NCI-H748 treated with DMSO at 0.1 percent for 48 hours (cell line): Measurements from ENCODE around the gene ATP5PF.
"Not testable (repeated sequence)": the region's sequence is repeated elsewhere in the genome, so short reads cannot be mapped to it uniquely, and the experiment has no call there.

Experiments
- DNase-seq: peaks from one replicate; lab custom pipeline; 2025; lab: John Stamatoyannopoulos, UW

The ATP5PF gene

DNA sequence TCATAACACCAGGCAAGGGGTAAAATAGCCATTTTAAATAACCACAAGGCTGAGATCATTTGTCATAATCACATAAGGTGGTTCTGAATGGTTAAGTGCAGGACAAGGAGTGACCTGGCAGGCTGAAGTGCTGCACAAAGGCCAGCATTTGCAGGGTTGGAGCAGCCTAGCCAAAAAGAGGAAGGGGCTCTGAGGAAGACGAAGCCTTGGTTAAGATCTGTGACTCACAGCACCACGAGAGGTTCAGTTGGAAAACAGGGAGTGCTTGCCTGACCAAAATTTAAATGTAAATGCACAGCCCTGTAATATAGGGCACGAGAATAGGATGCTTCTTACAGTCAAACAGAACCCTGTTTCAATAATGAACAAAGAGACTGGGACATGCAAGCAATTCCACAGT, 12.1 kb downstream of the ATP5PF start:
- no peak for DNase-seq

DNA sequence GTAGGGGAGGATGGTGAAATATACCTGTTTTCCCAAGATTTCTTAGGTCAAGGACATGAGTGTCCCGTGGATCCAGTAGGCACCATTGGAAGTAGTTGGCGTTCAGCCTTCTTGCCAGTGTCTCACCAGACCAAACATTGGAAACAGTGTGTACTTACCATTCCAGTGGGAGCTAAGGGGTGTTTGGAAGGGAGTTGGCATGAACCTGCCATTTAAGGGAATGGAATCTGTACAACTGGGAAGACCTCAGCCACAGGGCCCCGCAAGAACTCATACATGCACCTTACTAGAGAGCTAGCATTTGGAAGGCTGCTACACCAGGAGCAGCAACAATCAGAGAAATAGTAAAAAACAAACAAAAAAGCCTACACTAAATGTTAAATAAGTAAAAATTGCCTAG, 12.7 kb downstream of the ATP5PF start:
- no peak for DNase-seq

DNA sequence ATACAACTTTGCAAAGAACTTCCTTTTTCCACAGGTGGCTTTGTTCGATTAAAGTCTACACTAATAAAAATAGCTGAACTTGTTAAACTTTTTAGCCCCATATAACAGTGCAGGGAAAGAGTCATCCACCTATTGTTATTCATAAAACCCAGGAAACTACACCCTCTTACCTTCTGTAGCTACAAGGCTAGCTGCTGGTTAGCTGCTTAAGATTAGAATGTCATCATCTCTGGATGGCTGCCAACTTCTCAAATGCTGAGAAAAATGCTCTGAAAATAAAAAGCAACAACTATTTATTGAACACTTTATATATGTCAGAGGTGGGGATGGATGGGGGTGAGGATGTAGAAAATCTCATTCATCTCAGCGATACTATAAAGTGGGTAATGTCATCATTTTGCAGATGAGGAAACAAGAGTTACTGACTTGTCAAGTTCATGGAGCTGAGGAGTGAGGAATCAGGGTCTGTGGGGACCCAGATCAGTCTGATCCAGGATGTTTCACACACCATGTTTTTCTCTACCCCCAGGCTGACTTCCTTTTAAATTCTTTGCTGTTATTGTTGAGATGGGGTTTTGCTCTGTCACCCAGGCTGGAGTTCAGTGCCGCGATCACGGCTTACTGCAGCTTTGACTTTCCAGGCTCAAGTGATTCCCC, 17.1 kb downstream of the ATP5PF start:
- DNase-seq = no peak

DNA sequence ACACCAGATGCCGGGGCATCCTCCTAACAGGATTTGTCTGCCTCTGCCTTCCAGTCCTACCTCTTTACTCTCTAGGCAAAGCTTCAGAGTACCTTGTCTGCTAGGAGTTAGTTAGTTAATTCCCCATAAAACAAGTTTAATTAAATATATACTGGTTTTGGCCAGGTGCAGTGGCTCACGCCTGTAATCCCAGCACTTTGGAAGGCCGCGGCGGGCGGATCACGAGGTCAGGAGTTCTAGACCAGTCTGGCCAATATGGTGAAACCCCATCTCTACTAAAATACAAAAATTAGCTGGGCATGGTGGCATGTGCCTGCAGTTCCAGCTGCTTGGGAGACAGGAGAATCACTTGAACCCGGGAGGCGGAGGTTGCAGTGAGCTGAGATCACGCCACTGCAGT, 20.6 kb downstream of the ATP5PF start:
- DNase-seq = not testable (repeated sequence)

DNA sequence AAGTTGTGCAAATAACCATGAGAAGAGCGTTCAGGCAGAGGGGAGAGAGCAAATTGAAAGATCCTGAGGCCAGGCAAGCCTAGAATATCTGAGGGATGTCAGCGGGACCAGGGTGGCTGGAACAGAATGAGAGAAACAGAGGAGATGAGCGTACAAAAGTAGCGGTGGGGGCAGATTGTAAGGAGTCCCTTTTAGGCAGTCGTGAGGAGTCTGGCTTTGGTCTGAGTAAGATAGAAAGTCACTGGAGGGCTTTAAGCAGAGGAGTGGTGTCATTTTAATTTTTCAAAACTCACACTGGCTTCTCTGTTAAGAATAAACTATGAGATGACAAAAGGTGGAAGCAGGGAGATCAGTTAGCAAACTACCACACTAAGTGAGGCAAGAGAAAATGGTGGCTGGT, 24.2 kb downstream of the ATP5PF start:
- DNase-seq = no peak

DNA sequence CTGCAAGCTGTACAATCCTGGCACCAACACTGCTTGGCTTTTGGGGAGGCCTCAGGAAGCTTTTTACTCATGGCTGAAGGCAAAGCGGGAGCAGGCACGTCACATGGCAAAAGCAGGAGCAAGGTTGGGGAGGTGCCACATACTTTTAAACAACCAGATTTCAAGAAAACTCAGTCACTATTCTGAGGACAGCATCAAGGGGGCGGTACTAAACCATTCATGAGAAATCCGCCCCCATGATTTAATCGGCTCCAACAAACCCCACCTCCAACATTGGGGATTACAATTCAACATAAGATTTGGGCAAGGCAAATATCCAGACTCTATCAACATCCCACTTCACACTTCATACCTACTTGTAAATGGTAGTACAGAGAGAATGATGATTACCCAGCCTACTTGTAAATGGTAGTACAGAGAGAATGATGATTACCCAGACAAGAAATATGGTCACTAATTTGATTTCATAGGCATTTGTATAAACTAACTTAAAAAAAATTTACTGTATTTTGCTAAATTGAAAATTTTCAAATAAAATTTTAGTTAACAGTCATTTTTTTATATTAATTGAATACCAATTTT, 24.9 kb downstream of the ATP5PF start:
- DNase-seq = no peak

DNA sequence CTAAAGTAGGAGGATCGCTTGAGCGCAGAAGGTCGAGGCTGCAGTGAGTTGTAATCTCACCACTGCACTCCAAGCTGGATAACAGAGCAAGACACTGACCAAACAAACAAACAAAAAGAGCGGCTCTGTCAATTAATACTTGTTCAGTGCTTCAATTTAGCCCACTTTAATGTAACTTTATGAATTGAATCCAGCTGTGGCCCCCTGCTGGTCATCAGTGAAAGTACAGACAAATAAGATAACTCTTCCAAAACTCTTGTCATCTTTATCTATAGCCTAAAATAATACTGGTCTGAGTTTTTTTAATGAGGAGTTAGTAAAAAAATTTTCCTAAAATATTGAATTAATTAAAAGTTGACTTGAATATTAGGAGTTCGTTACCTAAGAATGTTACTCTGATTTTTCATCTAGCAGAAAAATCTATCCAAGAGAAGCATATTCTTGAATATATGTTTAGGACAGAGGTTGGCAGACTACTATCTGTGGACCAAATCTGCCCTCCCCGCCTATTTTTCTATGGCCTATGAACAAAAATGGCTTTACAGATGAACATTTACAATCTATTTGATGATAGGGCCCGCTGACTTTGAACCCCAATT, 26.1 kb downstream of the ATP5PF start:
- peak; percentile 34 for DNase-seq

DNA sequence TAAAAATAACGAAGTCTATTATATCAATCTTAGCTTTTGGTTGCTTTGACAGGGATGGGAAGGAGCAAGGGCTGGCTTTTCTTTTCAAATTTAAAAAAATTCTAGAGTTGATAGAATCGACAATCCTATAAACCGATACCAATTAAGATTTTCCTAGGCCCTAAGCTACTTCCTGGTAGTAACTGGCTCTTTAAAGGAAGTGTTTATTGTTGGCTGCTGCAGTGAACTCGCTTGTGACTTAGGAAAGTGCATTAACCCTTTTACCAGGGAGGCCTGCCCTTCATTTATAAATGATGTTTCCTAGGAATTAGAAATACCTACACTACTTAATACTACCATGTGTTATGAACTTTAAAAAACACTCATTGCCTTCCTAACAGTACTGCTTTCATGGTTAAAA, 33.2 kb downstream of the ATP5PF start:
- no peak for DNase-seq

DNA sequence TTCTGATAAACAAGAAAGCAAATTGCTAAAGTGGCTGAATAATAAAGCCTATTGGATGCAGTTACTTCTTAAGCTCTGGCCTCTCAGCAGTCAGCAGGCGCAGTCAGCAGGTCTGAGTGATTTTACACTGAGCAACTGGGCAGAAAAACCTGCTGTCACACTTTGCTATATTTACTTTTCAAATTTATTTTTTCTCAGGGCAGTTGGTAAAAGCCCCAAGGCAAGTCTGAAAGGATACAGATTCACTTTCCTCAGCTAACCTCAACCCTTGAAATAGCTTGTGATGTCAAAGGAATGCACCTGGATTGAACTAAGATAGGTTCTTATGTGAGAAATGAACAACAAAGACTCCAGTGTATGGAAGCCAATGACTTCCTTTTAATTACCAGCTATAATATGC, 34.0 kb downstream of the ATP5PF start:
- DNase-seq = no peak

DNA sequence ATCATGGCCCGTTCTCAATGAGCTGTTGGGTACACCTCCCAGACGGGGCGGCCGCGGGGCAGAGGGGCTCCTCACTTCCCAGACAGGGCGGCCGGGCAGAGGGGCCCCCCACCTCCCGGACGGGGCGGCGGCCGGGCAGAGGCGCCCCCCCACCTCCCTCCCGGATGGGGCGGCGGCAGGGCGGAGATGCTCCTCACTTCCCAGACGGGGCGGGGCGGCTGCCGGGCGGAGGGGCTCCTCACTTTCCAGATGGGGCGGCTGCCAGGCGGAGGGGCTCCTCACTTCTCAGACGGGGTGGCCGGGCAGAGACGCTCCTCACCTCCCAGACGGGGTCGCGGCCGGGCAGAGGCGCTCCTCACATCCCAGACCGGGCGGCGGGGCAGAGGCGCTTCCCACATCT, 39.2 kb downstream of the ATP5PF start:
- not testable (repeated sequence) for DNase-seq

DNA sequence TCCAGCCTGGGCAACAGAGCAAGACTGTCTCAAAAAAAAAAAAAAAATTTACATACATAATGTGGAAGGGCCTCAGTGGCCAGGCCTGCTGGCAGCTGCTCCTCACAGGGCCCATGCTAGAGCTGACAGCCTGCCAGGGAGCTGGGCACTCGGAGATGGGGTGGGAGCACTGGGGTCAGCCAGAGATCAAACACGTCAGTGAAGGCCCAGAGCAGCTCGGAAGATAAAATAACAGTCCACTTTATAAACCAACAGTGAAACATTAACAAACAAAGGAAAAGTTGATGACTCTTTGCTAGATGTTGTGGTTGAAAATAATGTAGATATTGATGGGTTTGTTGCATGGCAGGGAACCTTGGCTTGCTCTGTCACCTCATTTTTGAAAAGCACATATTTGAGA, 42.7 kb downstream of the ATP5PF start:
- DNase-seq = no peak

DNA sequence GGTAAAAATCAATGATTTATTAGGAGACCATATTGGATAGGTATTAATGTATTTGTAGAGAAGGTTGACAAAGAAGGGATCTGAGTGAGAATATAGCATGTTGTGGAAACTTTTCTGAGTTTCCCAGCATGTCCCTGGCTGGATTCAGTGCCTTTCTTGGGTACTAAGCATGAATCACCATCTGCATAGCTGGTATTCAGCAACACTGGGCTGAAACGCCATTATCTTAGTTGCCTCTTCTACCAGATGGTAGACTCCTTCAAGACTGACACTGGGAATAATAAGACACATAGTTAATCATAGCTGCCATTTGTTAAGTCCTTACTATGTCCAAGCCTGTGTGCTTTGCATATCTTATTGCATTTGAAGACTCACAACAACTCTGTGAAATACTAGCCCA, 45.5 kb downstream of the ATP5PF start:
- no peak for DNase-seq

DNA sequence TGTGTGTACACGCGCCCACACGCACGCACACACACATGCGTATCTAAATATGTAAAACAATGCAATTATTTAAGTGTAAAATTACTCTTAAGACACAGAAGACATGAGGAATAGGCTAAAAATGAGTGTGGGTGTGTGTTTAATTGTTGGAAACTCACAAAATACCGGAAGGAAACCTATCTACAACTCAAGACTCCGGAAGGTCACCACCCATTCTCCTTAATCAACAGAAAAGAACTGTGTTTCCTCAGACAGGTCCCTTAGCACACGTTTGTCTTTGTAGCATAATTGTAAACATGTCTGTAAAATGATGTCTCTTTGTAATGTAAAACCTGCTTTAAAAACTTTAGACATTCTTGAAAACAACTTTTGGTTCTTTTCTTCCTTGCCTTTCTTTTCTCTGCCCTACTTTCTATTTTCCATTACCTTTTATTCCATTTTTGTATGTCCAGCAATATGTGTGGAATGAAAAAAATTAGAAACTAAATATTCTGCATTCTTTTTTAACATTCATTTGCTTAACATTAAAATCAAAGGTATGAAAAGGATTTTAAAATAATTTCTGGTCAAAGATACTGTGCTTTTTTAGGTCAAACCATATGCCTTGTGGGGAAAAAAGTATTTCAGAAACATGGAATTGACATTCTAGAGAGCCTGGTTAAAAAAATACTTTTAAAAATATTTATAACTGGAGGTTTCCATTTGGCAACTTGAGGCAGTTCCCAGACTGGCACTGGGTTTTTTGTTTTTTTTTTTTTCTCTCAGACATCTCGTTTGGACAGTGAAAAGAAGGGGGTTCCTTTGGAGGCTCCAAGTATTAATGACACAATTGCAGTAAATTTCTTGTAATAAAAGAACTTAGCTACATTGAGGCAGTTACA, 46.2 kb downstream of the ATP5PF start:
- DNase-seq = no peak

DNA sequence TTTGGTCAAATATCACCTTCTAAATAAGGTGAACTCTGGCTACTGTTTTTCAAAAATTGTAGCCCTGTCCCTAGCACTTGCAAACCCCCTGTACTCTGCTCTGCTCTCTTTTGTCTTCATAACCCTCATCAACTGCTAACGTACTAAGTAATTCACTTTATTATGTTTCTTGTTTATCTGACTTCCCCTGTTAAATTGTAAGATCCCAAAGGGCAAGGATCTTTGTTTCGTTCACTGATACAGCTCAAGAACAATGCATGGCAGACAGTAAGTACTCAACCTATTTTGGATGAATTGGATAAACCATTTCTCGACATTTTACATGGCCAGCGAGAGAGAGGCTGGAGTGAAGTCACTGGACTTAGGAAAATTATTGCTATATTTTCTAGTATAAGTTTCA, 46.9 kb downstream of the ATP5PF start:
- DNase-seq = no peak

DNA sequence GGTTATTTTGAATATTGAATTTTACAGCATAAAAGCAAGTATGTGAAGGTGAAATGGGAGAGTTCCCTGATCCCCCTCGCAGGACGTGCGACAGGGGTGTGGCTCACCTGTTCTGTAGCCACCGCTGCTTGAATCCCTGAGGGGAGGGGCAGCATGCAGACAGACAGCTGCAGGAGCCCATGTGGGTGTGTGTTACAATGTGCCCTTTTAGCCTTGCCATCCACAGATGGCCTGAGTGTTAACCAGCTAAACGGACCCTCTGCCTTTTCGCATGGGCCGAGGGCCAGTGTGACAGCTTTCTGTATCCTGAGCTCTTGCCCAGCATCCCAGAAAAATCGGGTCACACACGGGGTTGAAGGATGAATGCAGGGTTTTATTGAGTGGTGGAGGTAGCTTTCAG, 52.3 kb downstream of the ATP5PF start:
- DNase-seq = no peak

DNA sequence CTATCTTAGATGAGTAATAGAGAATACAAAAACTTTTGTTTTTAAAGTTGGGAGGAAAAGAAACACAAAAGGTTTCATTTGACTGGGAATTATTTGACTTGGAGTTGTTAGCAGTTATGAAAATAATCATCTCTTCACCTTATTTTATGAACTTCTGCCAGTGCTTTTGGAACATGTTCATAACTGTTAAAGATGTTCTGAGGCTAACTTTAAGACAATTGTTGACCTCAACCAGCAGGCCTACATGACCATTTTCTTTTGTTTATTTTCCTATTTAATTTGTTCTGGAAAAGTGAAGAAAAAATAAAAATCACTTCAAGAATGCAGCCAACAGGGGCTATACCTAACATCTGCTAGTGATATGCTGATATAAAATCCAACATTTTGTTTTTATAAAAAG, 58.3 kb downstream of the ATP5PF start:
- DNase-seq = no peak
